ENCODE measurements around the gene MGST3.

DNA sequence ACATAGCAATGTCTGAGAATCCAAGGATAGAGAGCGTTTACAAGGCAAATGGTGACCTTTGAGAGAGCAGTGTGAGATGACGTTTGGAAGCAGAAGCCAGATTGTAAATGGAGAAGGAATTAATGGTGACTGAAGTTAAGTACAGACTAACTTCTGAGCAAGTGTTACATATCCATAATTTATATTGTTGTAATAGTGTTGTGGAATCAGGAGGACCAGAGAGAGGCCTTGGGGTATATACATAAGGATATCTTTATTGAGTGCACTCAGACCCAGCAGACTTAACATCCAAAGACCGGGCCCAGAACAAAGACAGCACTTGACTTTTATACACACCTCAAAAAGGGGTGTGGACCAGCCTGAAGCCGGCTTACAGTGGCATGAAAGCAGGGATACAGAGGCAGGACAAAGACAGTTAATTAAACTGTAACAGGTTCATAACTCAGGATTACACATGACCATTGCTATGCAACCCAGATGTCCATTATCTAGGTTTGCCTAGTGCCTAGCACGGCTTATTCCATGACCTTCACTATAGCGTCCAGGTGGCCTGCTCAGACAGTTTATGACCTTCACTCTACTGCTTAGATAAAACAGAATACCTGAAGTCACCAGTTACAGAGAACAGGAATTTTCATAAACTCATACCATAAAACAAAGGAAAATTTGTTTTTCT, 2.7 kb upstream of the MGST3 start:
- TF ChIP-seq, protein P1, sequence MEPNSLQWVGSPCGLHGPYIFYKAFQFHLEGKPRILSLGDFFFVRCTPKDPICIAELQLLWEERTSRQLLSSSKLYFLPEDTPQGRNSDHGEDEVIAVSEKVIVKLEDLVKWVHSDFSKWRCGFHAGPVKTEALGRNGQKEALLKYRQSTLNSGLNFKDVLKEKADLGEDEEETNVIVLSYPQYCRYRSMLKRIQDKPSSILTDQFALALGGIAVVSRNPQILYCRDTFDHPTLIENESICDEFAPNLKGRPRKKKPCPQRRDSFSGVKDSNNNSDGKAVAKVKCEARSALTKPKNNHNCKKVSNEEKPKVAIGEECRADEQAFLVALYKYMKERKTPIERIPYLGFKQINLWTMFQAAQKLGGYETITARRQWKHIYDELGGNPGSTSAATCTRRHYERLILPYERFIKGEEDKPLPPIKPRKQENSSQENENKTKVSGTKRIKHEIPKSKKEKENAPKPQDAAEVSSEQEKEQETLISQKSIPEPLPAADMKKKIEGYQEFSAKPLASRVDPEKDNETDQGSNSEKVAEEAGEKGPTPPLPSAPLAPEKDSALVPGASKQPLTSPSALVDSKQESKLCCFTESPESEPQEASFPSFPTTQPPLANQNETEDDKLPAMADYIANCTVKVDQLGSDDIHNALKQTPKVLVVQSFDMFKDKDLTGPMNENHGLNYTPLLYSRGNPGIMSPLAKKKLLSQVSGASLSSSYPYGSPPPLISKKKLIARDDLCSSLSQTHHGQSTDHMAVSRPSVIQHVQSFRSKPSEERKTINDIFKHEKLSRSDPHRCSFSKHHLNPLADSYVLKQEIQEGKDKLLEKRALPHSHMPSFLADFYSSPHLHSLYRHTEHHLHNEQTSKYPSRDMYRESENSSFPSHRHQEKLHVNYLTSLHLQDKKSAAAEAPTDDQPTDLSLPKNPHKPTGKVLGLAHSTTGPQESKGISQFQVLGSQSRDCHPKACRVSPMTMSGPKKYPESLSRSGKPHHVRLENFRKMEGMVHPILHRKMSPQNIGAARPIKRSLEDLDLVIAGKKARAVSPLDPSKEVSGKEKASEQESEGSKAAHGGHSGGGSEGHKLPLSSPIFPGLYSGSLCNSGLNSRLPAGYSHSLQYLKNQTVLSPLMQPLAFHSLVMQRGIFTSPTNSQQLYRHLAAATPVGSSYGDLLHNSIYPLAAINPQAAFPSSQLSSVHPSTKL (CRISPR knock-in tag; IDR thresholded peaks at IDR 0.05): no peak
- TF ChIP-seq POLR2A (IDR thresholded peaks at IDR 0.05; ENCODE audit: insufficient read depth in 1 of 2, low read depth in 2 of 2, low read length in 2 of 2) (no peak), RAD21 (CRISPR knock-in tag; IDR thresholded peaks at IDR 0.05) (no peak), ZZZ3 (CRISPR knock-in tag; IDR thresholded peaks at IDR 0.05; ENCODE audit: borderline replicate concordance) (no peak), GABPA (IDR thresholded peaks at IDR 0.05; ENCODE audit: low read depth, low read length) (no peak), GABPA (CRISPR knock-in tag; IDR thresholded peaks at IDR 0.05; ENCODE audit: low read depth) (no peak), NR2F1 (CRISPR knock-in tag; IDR thresholded peaks at IDR 0.05) (no peak), CREB1 (IDR thresholded peaks at IDR 0.05) (no peak), CREB1 (CRISPR knock-in tag; IDR thresholded peaks at IDR 0.05) (no peak), SATB2 (CRISPR knock-in tag; IDR thresholded peaks at IDR 0.05) (no peak)
- TF ChIP-seq, protein P2, sequence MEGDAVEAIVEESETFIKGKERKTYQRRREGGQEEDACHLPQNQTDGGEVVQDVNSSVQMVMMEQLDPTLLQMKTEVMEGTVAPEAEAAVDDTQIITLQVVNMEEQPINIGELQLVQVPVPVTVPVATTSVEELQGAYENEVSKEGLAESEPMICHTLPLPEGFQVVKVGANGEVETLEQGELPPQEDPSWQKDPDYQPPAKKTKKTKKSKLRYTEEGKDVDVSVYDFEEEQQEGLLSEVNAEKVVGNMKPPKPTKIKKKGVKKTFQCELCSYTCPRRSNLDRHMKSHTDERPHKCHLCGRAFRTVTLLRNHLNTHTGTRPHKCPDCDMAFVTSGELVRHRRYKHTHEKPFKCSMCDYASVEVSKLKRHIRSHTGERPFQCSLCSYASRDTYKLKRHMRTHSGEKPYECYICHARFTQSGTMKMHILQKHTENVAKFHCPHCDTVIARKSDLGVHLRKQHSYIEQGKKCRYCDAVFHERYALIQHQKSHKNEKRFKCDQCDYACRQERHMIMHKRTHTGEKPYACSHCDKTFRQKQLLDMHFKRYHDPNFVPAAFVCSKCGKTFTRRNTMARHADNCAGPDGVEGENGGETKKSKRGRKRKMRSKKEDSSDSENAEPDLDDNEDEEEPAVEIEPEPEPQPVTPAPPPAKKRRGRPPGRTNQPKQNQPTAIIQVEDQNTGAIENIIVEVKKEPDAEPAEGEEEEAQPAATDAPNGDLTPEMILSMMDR (CRISPR knock-in tag; IDR thresholded peaks at IDR 0.05): no peak
- TF ChIP-seq, protein P3, sequence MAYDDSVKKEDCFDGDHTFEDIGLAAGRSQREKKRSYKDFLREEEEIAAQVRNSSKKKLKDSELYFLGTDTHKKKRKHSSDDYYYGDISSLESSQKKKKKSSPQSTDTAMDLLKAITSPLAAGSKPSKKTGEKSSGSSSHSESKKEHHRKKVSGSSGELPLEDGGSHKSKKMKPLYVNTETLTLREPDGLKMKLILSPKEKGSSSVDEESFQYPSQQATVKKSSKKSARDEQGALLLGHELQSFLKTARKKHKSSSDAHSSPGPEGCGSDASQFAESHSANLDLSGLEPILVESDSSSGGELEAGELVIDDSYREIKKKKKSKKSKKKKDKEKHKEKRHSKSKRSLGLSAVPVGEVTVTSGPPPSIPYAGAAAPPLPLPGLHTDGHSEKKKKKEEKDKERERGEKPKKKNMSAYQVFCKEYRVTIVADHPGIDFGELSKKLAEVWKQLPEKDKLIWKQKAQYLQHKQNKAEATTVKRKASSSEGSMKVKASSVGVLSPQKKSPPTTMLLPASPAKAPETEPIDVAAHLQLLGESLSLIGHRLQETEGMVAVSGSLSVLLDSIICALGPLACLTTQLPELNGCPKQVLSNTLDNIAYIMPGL (CRISPR knock-in tag; IDR thresholded peaks at IDR 0.05; ENCODE audit: borderline replicate concordance in 1 of 2, low read depth in 1 of 2): no peak
